KMS-11 (cell line): ENCODE data around the gene GDA.
"Not testable (repeated sequence)": the region's sequence is repeated elsewhere in the genome, so short reads cannot be mapped to it uniquely, and the experiment has no call there.

ENCODE experiments used
- H2AFZ ChIP-seq: fragments of 200-600 bp; sonication (generic); 2 replicates; pipeline ENCODE4 v1.6.1; 2016; ENCODE audit warnings: antibody characterized with exemption, mixed run types, low read depth
- H3K27ac ChIP-seq: fragments of 200-600 bp; sonication (generic); 2 replicates; pipeline ENCODE4 v1.6.1; 2016; ENCODE audit warnings: mild to moderate bottlenecking, mixed run types
- H3K27me3 ChIP-seq: fragments of 200-600 bp; sonication (generic); 2 replicates; pipeline ENCODE4 v1.6.1; 2017; ENCODE audit warnings: mild to moderate bottlenecking, low read depth, mixed run types, moderate library complexity; ENCODE audit not compliant: insufficient read depth
- H3K36me3 ChIP-seq: fragments of 200-600 bp; sonication (generic); 2 replicates; pipeline ENCODE4 v1.6.1; 2017; ENCODE audit warnings: mild to moderate bottlenecking, mixed run types; ENCODE audit not compliant: insufficient read depth
- H3K4me1 ChIP-seq: fragments of 200-600 bp; sonication (generic); 2 replicates; pipeline ENCODE4 v1.6.1; 2016; ENCODE audit warnings: mild to moderate bottlenecking, low read depth, mixed run types; ENCODE audit not compliant: poor library complexity, severe bottlenecking
- H3K4me2 ChIP-seq: fragments of 200-600 bp; sonication (generic); 2 replicates; pipeline ENCODE4 v1.7.0; 2016; ENCODE audit warnings: mild to moderate bottlenecking, mixed run types
- H3K4me3 ChIP-seq: fragments of 200-600 bp; sonication (generic); IDR thresholded peaks from 2 replicates; pipeline ENCODE4 v1.6.1; 2017; ENCODE audit warnings: low read depth, low read length, mixed read lengths; ENCODE audit not compliant: insufficient read depth
- H3K79me2 ChIP-seq: fragments of 200-600 bp; sonication (generic); 2 replicates; pipeline ENCODE4 v1.6.1; 2016; ENCODE audit warnings: low read depth, mixed run types; ENCODE audit not compliant: insufficient read depth
- H3K9ac ChIP-seq: fragments of 200-600 bp; sonication (generic); 2 replicates; pipeline ENCODE4 v1.6.1; 2016; ENCODE audit warnings: mild to moderate bottlenecking, mixed run types
- H4K20me1 ChIP-seq: fragments of 200-600 bp; sonication (generic); 2 replicates; pipeline ENCODE4 v1.6.1; 2016; ENCODE audit warnings: mild to moderate bottlenecking, mixed run types; ENCODE audit not compliant: insufficient read depth
- TF ChIP-seq, protein P1 (sequence below): fragments of 200-600 bp; sonication (generic); conservative IDR thresholded peaks from 2 replicates; pipeline ENCODE4 v1.6.1; 2017; ENCODE audit warnings: low read depth, mild to moderate bottlenecking, antibody characterized with exemption, low read length, moderate library complexity, mixed read lengths

GDA gene

DNA sequence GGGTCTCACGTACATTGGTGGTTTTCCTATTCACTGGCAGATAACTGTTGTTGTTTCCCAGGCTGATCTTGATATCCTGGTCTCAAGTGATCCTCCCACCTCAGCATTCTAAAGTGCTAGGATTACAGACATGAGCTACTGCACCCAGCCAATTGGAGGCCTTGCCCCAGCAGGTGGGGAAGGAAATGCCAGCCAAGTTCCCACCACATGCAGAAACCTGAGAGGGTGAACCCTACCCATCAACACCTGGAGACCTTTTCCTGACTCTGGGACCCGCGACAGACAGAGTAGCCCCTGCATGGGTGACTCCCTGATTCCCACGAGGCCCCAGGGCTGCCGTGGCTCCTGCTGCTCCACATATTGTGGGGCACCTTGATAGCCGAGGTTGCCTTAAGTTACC lies 107.7 kb downstream of the GDA start:
- no peaks in the 10 kb centered on the region for H3K36me3 ChIP-seq
- H3K27ac ChIP-seq, result no peak overlapping the region
- no peak overlapping the region for H3K4me2 ChIP-seq
- H3K27me3 ChIP-seq, result no peaks in the 10 kb centered on the region
- H2AFZ ChIP-seq, result no peak overlapping the region
- no peak overlapping the region for H3K9ac ChIP-seq
- H4K20me1 ChIP-seq, result no peaks in the 10 kb centered on the region
- H3K4me3 ChIP-seq, result no peak overlapping the region
- no peaks in the 10 kb centered on the region for H3K79me2 ChIP-seq
- TF ChIP-seq, protein P1, sequence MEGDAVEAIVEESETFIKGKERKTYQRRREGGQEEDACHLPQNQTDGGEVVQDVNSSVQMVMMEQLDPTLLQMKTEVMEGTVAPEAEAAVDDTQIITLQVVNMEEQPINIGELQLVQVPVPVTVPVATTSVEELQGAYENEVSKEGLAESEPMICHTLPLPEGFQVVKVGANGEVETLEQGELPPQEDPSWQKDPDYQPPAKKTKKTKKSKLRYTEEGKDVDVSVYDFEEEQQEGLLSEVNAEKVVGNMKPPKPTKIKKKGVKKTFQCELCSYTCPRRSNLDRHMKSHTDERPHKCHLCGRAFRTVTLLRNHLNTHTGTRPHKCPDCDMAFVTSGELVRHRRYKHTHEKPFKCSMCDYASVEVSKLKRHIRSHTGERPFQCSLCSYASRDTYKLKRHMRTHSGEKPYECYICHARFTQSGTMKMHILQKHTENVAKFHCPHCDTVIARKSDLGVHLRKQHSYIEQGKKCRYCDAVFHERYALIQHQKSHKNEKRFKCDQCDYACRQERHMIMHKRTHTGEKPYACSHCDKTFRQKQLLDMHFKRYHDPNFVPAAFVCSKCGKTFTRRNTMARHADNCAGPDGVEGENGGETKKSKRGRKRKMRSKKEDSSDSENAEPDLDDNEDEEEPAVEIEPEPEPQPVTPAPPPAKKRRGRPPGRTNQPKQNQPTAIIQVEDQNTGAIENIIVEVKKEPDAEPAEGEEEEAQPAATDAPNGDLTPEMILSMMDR, result no peak
- no peaks in the 10 kb centered on the region for H3K4me1 ChIP-seq

DNA sequence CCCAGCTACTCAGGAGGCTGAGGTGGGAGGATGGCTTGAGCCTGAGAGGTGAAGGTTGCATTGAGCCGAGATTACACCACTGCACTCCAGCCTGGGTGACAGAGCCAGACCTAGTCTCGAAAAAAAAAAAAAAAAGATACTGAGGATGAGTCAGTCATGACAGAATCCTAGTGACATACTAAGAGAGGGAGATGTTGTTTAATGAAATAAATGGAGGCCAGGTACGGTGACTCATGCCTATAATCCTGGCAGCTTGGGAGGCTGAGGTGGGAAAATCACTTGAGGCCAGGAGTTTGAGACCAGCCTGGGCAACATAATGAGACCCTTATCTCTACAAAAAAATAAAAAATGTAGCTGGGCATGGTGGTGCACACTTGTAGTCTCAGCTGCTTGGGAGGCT lies 108.6 kb downstream of the GDA start:
- no peak overlapping the region for H2AFZ ChIP-seq

DNA sequence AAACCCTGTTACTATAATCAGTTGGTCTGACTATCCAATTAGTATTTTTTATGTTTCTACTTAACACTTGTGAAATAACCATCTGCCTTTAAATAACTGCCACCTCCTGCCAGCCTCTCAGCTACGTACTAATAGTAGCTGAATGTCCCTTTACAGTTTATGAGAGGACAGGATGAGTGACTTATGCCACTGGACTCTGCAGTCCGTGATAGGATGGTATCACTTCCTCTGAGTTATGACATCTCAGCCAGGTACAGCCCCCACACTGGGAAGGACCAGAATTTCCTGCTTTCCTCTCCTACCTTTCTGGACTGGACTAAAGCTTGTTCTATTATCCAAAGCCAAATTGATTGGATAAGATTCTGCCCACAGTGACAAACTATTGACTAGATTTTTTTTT lies 112.8 kb downstream of the GDA start:
- Histone ChIP-seq H3K4me2 (no peak overlapping the region), H3K4me3 (no peak overlapping the region), H3K9ac (no peak overlapping the region), H4K20me1 (no peaks in the 10 kb centered on the region), H3K36me3 (no peaks in the 10 kb centered on the region), H3K27ac (no peak overlapping the region), H3K4me1 (no peaks in the 10 kb centered on the region), H2AFZ (no peak overlapping the region), H3K27me3 (no peaks in the 10 kb centered on the region), H3K79me2 (no peaks in the 10 kb centered on the region)
- TF ChIP-seq, protein P1, result no peak

More for the DNA sequence above, 108.6 kb downstream of the GDA start:
- no peaks in the 10 kb centered on the region for H3K27me3 ChIP-seq
- H3K36me3 ChIP-seq, result no peaks in the 10 kb centered on the region
- H3K27ac ChIP-seq, result no peak overlapping the region
- no peaks in the 10 kb centered on the region for H3K4me1 ChIP-seq
- H3K4me2 ChIP-seq, result no peak overlapping the region
- TF ChIP-seq, protein P1, result no peak
- no peak overlapping the region for H3K9ac ChIP-seq
- no peaks in the 10 kb centered on the region for H4K20me1 ChIP-seq
- H3K79me2 ChIP-seq, result no peaks in the 10 kb centered on the region
- no peak overlapping the region for H3K4me3 ChIP-seq

DNA sequence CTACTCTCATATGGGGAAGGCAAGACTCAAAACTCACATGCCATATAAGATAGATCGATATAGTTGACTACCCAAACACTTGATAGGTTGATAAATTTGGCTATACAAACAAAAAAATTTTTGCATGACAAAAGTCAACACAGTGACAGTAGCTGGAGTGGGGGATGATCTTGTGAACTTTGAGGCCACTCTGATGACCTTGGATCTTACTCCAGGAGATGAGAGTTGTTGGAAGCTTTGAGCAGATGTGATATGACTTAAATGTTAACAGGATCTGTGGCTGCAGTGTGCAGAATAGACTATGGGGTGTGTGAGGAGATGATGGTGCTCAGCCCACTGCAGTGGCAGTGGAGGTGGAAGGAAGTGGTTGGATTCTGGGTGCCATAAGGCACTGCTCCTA lies 114.3 kb downstream of the GDA start:
- Histone ChIP-seq H3K27ac (no peak overlapping the region), H3K4me1 (no peaks in the 10 kb centered on the region), H3K9ac (no peak overlapping the region), H2AFZ (no peak overlapping the region), H3K27me3 (no peaks in the 10 kb centered on the region), H3K36me3 (no peaks in the 10 kb centered on the region), H4K20me1 (no peaks in the 10 kb centered on the region), H3K4me3 (no peak overlapping the region), H3K79me2 (no peaks in the 10 kb centered on the region), H3K4me2 (no peak overlapping the region)
- TF ChIP-seq, protein P1, result no peak

DNA sequence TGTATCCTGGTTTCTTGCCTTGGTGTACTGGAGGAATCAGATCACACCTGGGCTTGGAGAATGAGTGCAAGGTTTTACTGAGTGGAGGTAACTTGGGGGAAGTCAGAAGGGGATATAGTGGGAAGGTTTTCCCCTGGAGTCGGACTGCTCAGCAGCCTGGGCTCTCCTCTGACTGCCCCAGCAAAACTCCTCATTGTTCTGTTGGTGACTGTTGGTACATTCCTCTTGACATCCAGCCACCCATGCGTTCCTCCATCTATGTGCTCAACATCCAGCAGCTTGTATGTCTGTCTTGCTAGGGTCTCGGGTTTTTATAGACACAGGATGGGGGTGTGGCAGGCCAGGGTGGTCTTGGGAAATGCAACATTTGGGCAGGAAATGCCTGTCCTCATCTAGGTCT lies 119.7 kb downstream of the GDA start:
- no peak overlapping the region for H2AFZ ChIP-seq

DNA sequence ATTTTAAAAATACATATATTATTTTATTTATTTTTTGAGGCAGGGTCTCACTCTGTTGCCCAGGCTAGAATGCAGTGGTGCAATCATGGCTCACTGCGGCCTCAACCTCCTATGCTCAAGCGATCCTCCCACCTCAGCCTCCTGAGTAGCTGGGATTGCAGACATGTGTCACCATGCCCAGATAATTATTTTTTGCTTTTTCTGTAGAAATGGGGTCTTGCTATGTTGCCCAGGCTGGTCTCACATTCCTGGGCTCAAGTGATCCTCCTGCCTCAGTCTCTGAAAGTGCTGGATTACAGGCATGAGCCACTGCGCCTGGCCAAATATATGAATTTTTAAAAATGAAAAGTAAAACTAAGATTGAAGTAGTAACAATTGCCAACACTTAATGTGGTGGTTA lies 121.1 kb downstream of the GDA start:
- H3K4me2 ChIP-seq, H3K79me2 ChIP-seq, H3K4me1 ChIP-seq, H3K27me3 ChIP-seq, H4K20me1 ChIP-seq, H3K36me3 ChIP-seq, H3K9ac ChIP-seq, H3K27ac ChIP-seq, H2AFZ ChIP-seq, H3K4me3 ChIP-seq: not testable (repeated sequence)

More for the DNA sequence above, 119.7 kb downstream of the GDA start:
- Histone ChIP-seq H3K27ac (no peak overlapping the region), H4K20me1 (no peaks in the 10 kb centered on the region), H3K36me3 (no peaks in the 10 kb centered on the region), H3K9ac (no peak overlapping the region), H3K4me2 (no peak overlapping the region), H3K4me3 (no peak overlapping the region), H3K4me1 (no peaks in the 10 kb centered on the region), H3K79me2 (no peaks in the 10 kb centered on the region), H3K27me3 (no peaks in the 10 kb centered on the region)
- TF ChIP-seq, protein P1, result no peak
